HG02763 (cell line): ENCODE measurements around the gene CPEB1.

Source experiments
- ATAC-seq: cut with Tn5 transposase; IDR thresholded peaks from one replicate; pipeline ENCODE4 v1.9.1; 2021; ENCODE audit warnings: mild to moderate bottlenecking, moderate library complexity; ENCODE audit not compliant: unreplicated experiment

The CPEB1 gene

GRCh38 chr15:82595766-82596165 lies 51.4 kb downstream of the CPEB1 start:
- ATAC-seq, result no peak

- no peak for ATAC-seq
These were observed 52.0 kb downstream of the CPEB1 start for GRCh38 chr15:82595203-82595602.

GRCh38 chr15:82587805-82588204 lies 59.4 kb downstream of the CPEB1 start:
- no peak for ATAC-seq

- ATAC-seq, result no peak
These were observed 62.1 kb downstream of the CPEB1 start for GRCh38 chr15:82585072-82585471.

- ATAC-seq, result no peak
These were observed 66.5 kb downstream of the CPEB1 start for GRCh38 chr15:82580713-82581112.

- no peak for ATAC-seq
These were observed 71.8 kb downstream of the CPEB1 start for GRCh38 chr15:82575335-82575734.

GRCh38 chr15:82572986-82573385 lies 74.2 kb downstream of the CPEB1 start:
- ATAC-seq, result no peak

- no peak for ATAC-seq
These were observed 74.9 kb downstream of the CPEB1 start for GRCh38 chr15:82572311-82572710.

GRCh38 chr15:82571722-82572222 lies 75.4 kb downstream of the CPEB1 start:
- ATAC-seq, result no peak

GRCh38 chr15:82570721-82571508 lies 76.2 kb downstream of the CPEB1 start:
- no peak for ATAC-seq

GRCh38 chr15:82569834-82570233 lies 77.3 kb downstream of the CPEB1 start:
- ATAC-seq, result no peak

- no peak for ATAC-seq
These were observed 78.2 kb downstream of the CPEB1 start for GRCh38 chr15:82568986-82569385.

GRCh38 chr15:82567661-82568060 lies 79.5 kb downstream of the CPEB1 start:
- no peak for ATAC-seq

GRCh38 chr15:82566690-82567089 lies 80.5 kb downstream of the CPEB1 start:
- no peak for ATAC-seq

GRCh38 chr15:82558502-82558901 lies 88.7 kb downstream of the CPEB1 start:
- ATAC-seq, result no peak

- no peak for ATAC-seq
These were observed 90.7 kb downstream of the CPEB1 start for GRCh38 chr15:82556315-82557035.

GRCh38 chr15:82554849-82555248 lies 92.3 kb downstream of the CPEB1 start:
- no peak for ATAC-seq

GRCh38 chr15:82554351-82554750 lies 92.8 kb downstream of the CPEB1 start:
- ATAC-seq, result no peak

- ATAC-seq, result no peak
These were observed 93.3 kb downstream of the CPEB1 start for GRCh38 chr15:82553846-82554245.

- no peak for ATAC-seq
These were observed 94.3 kb downstream of the CPEB1 start for GRCh38 chr15:82552861-82553260.

- peak; percentile 61 for ATAC-seq
These were observed 95.4 kb downstream of the CPEB1 start for GRCh38 chr15:82551646-82552247.

GRCh38 chr15:82549199-82549665 lies 97.9 kb downstream of the CPEB1 start:
- no peak for ATAC-seq
